SK-N-MC (cell line): ENCODE data around the gene HOXA11.

Experiments
- EZH2 ChIP-seq: fragments of 200-600 bp; sonication (generic); IDR thresholded peaks from one replicate; pipeline ENCODE4 v1.6.1; 2017; ENCODE audit warnings: antibody characterized with exemption
- FOXP2 ChIP-seq: optimal IDR thresholded peaks from 2 replicates; pipeline ENCODE3; 2011; ENCODE audit warnings: mild to moderate bottlenecking, moderate library complexity; ENCODE audit not compliant: insufficient read depth; ENCODE audit errors: extremely low read length, control extremely low read depth
- POLR2AphosphoS5 ChIP-seq: IDR thresholded peaks from 2 replicates; pipeline ENCODE4 v1.6.1; 2012; ENCODE audit warnings: mild to moderate bottlenecking, low read depth, low read length, borderline replicate concordance

DNA sequence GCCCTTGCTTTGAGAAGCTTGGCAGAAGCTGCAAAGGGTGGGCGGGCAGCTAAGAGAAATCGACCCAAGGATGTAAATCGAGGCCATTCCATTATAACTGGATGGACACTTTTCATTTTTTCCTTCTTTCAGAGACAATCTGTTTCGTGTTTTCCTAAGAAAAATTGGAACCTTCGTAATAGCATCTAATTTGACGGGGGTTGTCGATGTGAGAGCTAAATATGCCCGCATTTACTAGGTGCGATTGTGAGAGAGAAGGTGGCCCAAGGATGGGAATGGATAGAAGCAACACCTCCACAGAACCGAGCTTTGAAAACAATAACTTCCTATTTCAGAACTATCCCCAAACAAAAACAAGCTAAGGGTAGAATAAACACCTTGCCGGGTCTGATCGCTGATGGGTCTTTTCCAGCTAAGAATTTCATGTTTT lies 53.6 kb downstream of the HOXA11 start:
- TF ChIP-seq EZH2 (no peak), FOXP2 (no peak), POLR2AphosphoS5 (no peak)
